ENCODE data around the gene PRKG1. TPM values are rescaled to one million over a fixed set of nuclear protein-coding genes. Genes with fewer than 3 reads are reported as not detected.

PRKG1 gene
- total RNA-seq, 6 experiments from 2014 or later, result 1.1 to 2.0 (median 1.3) TPM

DNA sequence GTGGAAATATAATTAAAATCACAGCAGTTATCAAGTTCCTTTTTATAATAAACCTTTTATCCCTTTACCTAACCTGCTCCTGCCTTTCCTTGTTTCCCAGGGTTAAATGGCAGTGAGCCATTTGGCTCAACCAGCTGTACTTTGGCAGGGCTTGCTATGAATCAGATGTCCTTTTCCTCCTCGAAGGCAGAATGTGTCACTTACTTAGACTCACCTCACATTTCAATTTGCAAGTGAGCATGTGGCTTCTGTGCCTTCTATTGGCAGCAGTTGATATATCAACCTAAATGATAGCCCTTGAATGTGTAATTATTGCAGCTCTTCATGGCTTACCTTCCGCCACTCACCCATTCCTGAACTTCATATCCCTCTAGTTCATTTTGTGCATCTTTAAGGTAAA is 323.4 kb downstream of the PRKG1 start:
- WGBS (ENCODE audit: insufficient coverage, low coverage, low lambda C conversion rate, missing lambda C conversion rate), result 38% methylated on average over 2 of the region's 2 CpGs
- ATAC-seq, result peak; percentile 59 to 88 (median 67)
- no peak overlapping the region for H3K4me3 ChIP-seq
- H3K27ac ChIP-seq, result no peak overlapping the region
- no peak for TF ChIP-seq POLR2A (IDR thresholded peaks at IDR 0.05)
- TF ChIP-seq, protein P1, sequence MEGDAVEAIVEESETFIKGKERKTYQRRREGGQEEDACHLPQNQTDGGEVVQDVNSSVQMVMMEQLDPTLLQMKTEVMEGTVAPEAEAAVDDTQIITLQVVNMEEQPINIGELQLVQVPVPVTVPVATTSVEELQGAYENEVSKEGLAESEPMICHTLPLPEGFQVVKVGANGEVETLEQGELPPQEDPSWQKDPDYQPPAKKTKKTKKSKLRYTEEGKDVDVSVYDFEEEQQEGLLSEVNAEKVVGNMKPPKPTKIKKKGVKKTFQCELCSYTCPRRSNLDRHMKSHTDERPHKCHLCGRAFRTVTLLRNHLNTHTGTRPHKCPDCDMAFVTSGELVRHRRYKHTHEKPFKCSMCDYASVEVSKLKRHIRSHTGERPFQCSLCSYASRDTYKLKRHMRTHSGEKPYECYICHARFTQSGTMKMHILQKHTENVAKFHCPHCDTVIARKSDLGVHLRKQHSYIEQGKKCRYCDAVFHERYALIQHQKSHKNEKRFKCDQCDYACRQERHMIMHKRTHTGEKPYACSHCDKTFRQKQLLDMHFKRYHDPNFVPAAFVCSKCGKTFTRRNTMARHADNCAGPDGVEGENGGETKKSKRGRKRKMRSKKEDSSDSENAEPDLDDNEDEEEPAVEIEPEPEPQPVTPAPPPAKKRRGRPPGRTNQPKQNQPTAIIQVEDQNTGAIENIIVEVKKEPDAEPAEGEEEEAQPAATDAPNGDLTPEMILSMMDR (IDR thresholded peaks at IDR 0.05), result no peak
- peak in 2 of 3 donors; percentile 21 to 52 for DNase-seq
- H3K27me3 ChIP-seq, result no peaks in the 10 kb centered on the region
- H3K4me1 ChIP-seq, result no peaks in the 10 kb centered on the region
- H3K36me3 ChIP-seq, result no peaks in the 10 kb centered on the region
- intact Hi-C loops (cut with DNase I), result no loop called here
- no peaks in the 10 kb centered on the region for H3K9me3 ChIP-seq

DNA sequence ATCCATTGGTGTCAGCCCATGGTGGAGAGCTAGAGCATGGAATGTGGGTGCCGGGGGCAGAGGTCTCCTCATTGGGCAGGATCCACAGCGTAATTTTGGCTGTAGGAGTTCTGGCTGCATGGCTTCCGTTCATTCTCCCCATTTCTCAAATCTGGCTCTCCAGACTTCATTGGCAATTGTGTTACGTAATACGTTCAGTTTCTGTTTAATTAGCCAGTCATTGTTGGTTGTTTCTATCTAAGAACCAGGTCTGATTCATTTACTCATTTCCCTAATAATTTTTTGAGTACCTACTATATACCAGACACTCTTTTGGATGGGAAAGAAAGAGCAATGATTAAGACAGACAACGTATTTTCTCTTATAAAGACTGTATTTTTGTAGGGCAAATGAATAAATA is 325.6 kb downstream of the PRKG1 start:
- Histone ChIP-seq H3K4me1 (no peaks in the 10 kb centered on the region), H3K27ac (no peak overlapping the region), H3K9me3 (no peaks in the 10 kb centered on the region), H3K27me3 (no peaks in the 10 kb centered on the region), H3K36me3 (no peaks in the 10 kb centered on the region), H3K4me3 (no peak overlapping the region)
- no peak for DNase-seq
- intact Hi-C loops (cut with DNase I), result no loop called here
- ATAC-seq, result no peak
- TF ChIP-seq, protein P1 (IDR thresholded peaks at IDR 0.05), result no peak
- no peak for TF ChIP-seq POLR2A (IDR thresholded peaks at IDR 0.05)
- WGBS (ENCODE audit: insufficient coverage, low coverage, low lambda C conversion rate, missing lambda C conversion rate), result 43% methylated on average over 3 of the region's 6 CpGs

DNA sequence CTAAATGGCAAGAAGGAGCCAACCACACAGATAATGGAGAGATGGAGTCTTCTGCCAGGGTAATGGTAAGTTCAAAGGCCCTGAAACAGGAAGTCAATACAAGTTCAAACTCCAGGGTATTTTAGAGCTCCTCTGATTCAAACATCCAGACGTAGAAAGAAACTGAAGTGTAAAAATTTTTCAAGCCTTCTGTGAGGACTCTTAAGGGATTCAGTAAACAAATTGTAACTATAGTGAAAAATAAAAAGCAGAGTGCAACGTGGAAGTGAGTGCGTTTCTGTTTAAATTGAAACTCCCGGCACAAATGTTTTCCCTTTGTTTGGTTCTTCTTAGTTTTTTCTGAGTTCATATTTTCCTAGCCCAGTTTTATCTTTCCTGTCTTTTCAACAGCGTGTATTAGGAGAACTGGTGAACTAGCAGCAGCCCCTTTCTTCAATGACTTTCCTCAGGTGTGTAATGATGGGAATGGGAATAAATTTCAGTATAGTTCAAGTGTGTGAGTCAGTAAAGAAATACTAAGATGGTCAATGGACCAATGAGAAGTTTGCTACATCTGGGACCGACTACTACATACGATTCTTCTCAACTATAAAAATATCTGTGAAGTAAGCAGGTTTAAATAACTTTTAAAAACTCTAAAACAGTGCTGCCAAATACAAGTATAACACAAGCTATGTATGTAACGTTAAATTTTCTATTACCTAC is 326.3 kb downstream of the PRKG1 start:
- TF ChIP-seq POLR2A (IDR thresholded peaks at IDR 0.05), result no peak
- TF ChIP-seq, protein P1 (IDR thresholded peaks at IDR 0.05), result no peak
- Histone ChIP-seq H3K27ac (no peak overlapping the region), H3K9me3 (no peaks in the 10 kb centered on the region), H3K4me1 (no peaks in the 10 kb centered on the region), H3K27me3 (no peaks in the 10 kb centered on the region), H3K36me3 (no peaks in the 10 kb centered on the region), H3K4me3 (no peak overlapping the region)
- DNase-seq (no peak), ATAC-seq (no peak)
- intact Hi-C loops (cut with DNase I), result no loop called here
- 52% methylated on average over 8 of the region's 8 CpGs for WGBS (ENCODE audit: insufficient coverage, low coverage, low lambda C conversion rate, missing lambda C conversion rate)

DNA sequence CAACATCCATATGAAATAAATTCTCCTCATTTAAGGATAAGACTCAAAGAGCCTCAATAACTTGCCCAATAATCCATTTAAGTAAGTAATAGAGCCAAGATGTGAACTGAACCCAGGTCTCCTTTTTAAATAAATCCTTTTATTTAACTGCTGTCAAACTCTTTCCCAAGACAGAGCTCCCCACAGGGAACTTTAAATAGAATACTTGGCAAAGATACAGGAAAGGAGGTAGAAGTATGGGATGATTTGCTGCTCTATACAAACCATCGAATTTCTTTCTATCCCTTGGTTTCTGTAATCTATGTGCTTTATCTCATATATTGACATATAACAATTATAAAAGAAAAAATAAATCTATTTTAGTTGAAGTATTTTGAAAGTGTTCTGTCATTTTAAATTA is 329.2 kb downstream of the PRKG1 start:
- TF ChIP-seq, protein P1 (IDR thresholded peaks at IDR 0.05), result no peak
- no peak for TF ChIP-seq POLR2A (IDR thresholded peaks at IDR 0.05)
- Histone ChIP-seq H3K36me3 (no peaks in the 10 kb centered on the region), H3K27ac (no peak overlapping the region), H3K4me1 (no peaks in the 10 kb centered on the region), H3K9me3 (no peaks in the 10 kb centered on the region), H3K4me3 (no peak overlapping the region), H3K27me3 (no peaks in the 10 kb centered on the region)
- DNase-seq (no peak), ATAC-seq (no peak)
- WGBS (ENCODE audit: insufficient coverage, low coverage, low lambda C conversion rate, missing lambda C conversion rate), result 67% methylated on average over 1 of the region's 1 CpG
- intact Hi-C loops (cut with DNase I), result no loop called here
